Renal pelvis (tissue), 4 donors: Measurements from ENCODE around the gene MAB21L2. TPM values are rescaled to one million over a fixed set of nuclear protein-coding genes. Genes with fewer than 3 reads are reported as not detected.

Experiments used
- DNase-seq: peaks from one replicate; pipeline ENCODE4 v3.0.0-alpha.2; 2013
- polyA plus RNA-seq, 3 donors: library from polyadenylated mRNA; unstranded; fragments of 120-200 nt; gene quantifications; one replicate each; pipeline ENCODE4 v1.2.1, GENCODE V29; 2013; ENCODE audit not compliant: insufficient read length in 3 of 3

The MAB21L2 gene
- polyA plus RNA-seq, 3 donors, result 0.04 TPM; not detected in 2

DNA sequence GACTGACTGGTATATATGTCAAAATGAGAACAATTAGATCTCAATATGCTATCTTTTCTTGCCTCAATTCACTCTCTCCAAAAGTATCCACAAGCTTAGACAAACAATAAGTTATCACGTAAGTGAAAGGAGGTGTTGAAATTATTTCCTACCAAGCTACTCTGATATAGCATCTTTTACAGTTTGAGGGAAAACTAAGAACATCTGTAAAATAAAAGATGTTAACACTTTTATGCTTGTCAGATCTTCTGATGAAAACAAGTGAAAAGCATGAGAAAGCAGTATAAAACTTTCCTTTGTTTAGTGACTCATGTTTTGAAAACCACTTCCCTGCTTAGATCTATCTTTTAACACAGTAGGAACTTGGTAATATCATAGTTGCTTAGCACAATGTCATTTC is 8.4 kb upstream of the MAB21L2 start:
- no peak for DNase-seq

DNA sequence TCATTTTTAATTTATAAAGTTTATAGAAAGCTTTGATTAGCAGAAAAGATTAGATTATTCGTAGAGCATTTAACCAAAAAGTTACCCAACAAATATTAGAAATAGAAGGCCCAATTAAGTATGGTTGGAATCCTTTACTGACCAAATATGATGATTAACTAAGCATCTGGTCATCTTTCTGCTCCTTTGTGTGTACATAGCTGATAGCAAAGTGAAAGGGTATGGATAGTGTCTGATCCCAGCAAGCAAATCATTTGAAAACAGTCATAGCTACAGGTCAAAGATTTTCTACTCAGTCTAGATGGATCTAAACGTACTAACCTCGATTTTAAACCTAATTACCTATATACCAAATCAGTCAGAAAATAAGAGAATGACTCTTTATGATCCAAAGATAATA is 7.3 kb upstream of the MAB21L2 start:
- DNase-seq, result no peak

DNA sequence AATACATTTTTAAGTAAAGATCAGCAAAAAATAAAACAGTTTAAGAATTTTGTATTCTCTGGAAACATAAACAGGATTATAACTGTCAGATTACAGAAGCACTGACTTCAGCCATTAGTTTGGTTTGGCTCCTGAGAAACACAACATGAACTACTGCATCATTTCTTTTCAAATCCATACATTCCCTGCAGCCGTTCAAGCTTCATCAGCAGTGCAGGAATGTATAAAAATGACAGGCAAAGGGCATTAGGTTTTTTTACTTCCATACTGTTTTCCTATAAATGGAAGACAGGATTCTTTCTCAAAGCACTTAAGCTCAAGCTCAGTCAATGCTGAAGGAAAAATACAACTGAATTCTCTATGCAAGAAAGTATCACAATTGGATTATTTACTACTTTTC is 4.2 kb upstream of the MAB21L2 start:
- DNase-seq, result no peak

DNA sequence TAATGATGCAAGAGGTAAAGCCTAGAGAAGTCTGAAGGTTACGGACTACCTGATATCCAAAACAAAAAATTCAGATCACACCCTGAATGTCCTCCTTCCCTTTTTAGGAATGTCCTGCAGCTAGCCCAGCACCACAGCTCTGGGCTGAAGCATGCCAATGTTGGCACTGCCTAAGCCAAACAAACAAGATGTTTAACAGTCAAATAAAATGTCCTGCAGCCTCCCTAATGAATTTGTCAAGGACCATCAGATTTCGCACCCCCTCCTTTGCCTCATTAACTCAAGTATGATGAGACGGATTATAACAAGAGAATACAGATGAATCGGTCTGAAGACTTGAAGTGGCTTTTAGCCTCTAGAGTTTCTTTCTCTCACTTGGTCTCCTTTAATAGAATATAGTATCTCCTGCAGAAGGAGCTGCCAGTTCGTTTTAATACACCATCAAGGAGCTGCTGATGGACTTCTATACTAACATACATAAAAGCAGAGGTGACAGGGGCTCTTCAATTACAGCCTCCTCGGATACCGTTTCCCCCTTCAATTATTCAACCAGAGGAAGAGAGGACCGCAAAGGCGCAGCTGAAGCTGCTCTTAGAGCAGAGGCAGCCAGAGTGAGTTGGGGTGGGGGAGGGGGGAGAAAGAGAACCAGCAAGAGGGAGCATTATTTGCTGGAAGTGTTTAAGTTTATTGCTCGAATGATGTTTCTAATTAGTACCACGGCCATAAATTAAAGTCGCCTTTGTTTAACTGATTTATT is 3.0 kb upstream of the MAB21L2 start:
- no peak for DNase-seq

DNA sequence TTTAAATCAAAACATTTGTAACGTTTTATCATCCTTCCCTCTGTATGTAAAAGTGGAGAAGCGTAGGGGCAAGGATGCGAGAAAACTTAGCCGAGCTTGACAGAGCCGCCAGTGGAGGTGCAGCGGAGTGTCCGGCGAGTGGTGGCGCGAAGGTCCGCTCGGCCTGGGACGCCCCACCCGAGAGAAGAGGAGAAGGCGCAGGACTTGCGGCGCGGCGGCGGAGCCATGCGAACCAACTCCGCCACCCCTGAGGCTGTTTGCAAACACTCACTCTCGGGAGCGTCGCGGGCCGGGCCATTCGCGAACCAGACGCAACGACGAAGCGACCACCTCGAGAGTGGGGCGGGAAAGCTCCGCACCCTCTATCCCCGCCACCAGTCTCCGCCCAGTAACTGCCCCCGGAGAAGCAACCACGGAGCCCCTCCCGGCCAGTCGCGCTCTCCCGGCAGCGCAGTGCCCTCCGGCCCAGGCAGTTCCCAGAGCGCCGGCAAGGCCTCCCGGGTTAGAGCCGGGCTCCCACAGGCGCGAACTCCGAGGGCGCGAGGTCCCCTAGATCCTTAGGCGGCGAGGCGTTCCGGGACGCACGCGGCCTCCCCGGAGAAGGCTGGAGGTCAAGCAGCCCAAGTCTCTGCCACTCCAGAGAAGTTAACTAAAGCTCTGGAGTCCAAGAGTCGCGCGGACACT is 2.3 kb upstream of the MAB21L2 start:
- DNase-seq, result no peak

DNA sequence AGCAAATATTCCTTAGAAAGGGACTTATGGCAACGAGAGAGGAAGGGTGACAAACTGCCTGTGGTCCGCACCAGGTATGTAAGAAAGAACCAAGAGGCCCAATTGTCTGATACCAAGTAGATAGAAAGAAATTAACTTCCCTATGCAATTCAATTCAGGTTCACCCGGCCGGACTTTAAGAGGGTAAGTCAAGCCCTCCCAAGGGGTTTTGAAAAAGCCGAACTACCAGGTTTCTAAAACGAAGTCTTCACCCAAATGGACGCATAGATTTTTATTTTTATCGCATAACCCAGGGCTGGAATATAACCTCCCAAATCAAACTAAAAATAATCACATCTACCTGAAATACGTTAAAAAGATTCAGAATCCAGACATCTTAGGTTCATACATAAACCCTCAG is 1.6 kb upstream of the MAB21L2 start:
- DNase-seq, result no peak

DNA sequence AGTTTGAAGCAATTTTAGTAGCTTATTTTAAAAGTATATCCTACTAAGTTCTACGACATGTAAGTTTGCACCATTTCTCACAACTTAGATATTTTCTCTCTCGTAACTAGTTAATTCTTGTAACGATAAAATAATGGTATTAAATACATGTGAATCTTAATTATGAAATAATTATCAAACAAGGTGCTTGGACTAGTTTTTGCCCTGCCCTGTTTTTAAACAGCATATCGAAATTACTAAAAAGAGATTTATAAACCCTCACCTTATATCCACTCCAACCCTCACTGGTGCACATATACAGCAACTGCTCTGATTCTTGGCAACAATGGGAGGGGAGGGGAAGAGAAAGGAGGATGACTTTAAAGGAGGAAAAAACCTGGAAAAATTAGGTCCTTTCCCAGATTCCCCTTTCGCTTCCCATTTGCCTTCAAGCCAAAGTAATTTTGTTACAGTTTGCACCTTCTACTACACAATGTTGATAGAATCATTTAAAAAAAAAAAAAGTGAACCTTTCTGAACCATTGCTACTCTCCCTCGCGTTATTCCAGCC is 820 bp upstream of the MAB21L2 start:
- DNase-seq, result no peak

DNA sequence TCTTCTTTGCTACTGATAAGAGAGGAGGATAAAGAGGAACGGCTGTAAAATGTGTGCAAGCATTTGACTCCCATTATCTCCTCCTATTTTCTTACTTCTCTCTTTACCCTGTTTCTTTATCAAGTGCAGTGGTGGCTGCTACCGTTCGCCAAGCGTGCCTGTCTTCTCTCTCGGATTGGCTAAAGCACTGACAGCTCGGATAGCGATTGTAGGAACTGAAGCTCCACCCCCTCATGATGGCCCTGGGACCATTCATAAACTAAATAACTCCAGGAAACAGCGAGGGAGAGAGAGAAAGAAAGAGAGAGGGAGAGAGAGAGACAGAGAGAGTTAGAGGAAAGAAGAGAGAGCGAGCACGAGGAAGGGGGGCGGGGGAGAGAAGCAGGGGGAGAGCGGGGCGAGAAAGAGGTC is 305 bp upstream of the MAB21L2 start:
- no peak for DNase-seq

DNA sequence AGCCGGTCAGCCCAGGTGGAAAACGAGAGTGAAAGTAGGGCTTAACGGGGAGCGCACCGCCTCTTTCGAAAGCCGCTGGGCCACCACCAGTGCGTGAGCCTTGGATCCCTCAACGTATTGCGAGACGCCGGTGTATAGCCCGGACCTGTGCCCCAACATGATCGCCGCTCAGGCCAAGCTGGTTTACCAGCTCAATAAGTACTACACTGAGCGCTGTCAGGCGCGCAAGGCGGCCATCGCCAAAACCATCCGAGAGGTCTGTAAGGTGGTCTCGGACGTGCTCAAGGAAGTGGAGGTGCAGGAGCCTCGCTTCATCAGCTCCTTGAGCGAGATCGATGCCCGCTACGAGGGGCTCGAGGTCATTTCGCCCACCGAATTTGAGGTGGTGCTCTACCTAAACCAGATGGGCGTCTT is 929 bp downstream of the MAB21L2 start:
- no peak for DNase-seq

DNA sequence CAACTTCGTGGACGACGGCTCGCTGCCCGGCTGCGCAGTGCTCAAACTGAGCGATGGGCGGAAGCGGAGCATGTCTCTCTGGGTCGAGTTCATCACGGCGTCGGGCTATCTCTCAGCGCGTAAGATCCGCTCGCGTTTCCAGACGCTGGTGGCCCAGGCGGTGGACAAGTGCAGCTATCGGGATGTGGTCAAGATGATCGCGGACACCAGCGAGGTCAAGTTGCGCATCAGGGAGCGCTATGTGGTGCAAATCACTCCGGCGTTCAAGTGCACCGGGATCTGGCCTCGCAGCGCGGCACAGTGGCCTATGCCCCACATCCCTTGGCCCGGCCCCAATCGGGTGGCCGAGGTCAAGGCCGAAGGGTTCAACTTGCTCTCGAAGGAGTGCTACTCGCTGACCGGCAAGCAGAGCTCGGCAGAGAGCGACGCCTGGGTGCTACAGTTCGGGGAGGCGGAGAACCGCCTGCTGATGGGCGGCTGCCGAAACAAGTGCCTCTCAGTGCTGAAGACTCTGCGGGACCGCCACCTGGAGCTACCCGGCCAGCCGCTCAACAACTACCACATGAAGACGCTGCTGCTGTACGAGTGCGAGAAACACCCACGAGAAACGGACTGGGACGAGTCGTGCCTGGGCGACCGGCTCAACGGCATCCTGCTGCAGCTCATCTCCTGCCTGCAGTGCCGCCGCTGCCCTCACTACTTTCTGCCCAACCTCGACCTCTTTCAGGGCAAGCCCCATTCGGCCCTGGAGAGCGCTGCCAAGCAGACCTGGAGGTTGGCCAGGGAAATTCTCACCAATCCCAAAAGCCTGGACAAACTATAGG is 1.5 kb downstream of the MAB21L2 start:
- DNase-seq, result no peak

DNA sequence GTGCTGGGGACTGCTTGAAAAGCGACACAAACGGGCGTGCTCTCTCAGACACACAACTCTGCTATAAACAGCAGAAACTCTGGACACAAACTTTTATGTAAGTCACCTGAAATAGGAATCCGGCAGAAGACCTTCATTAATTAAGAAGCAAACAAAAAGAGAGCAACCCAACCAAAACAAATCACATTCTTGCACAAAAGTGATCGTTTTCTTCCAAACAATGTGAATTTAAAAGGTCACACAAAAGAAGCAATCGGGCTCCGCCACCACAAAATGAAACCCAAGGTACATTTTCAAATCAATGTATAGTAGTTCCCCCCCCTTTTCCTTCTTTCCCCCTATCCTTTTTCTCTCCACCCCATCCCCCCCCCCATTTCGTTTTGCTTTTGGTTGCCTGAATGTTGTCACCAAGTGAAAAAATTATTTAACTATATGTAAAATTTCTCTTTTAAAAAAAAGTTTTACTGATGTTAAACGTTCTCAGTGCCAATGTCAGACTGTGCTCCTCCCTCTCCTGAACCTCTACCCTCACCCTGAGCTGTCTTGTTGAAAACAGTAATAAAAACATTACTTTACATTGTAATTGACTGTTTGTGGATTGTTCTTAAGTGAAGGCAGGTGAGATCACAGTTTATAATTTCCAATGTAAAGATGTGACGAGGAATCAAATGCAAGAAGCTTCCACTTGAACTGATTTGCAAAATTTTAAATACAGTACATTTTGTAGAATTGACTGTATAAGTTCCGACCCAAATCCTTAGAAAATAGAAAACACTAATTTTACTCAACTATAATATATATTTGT is 2.4 kb downstream of the MAB21L2 start:
- no peak for DNase-seq

DNA sequence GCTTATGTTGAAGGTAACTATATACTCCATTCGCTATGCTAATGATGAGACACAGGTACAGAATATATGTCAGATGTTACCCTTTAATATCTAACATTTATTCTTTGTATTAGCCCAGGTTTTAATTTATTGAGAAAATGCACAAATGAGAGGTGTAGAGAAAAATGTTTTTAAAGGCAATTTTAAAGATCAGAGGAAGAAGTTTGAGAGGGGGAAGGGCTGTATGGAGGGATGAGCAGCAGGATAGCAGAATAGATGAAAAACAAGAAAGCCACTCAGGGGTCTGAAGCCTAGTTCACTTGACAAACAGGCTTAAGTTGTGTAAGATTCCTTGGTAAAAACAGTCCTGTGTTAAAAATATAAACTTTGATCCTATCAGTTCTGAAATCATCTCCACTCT is 3.7 kb downstream of the MAB21L2 start:
- no peak for DNase-seq

DNA sequence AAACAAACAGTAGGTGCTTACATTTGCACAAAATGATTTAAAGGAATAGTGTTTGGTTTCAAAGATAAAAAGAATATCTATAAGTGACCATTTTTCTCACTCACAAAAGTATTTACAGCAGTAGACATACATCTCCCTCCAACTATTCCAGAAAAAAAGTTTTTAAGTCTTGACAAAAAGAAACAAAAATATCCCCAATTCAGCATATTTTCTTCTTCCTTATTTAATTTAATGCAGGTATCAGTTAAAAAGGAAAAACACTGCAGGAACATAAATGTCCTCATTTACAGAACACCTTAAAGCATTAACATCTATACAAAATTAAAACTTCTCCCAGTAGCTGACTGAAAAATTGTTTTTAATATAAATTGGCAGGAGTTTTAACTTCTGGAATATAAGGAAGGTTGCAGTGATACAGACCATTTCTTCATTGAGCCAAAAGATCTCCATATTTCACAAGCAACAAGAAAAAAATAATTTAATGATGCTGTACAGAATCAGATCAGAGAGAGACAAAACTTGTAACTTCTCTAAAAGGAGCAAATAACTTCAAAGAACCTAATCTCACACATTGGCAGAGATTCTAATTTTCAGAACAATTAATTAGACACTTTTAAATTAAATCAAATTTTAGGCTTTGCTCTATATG is 4.3 kb downstream of the MAB21L2 start:
- no peak for DNase-seq

DNA sequence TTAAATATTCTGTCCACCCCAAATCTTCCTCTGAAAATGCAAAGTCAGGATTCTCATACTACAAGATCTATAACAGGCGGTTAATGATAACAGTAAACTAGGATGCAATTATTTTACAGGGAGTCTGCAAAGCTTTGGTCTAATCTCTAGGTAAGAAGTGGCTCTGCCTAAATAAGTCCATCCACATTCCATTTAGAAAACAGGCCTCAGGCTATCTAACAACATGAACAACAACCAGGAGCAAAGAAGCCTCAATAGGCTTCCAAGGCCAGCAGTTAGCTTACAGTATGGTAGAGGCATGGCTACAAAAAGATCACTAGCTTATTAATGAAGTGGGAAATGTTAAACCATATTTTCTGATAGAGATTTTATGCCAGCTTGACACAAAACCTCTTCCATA is 6.4 kb downstream of the MAB21L2 start:
- no peak for DNase-seq

DNA sequence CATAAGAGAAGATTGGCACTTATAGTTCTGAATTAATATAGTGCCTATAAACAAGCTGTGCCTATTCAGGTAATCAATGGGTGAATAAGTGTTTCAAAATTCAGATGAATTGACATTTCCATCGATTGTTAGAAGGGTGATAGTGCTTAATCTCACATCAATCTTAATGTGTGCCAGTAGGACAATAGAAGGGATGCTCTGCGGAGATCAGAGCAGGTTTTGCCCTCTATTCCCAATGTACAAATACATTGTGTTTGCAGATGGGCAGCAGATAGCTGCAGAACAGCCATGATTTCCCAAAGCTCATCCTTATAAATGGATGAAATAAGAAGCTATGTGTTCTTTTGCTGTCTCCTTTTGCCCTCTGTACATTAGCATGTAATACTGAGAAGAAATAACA is 7.2 kb downstream of the MAB21L2 start:
- DNase-seq, result no peak

DNA sequence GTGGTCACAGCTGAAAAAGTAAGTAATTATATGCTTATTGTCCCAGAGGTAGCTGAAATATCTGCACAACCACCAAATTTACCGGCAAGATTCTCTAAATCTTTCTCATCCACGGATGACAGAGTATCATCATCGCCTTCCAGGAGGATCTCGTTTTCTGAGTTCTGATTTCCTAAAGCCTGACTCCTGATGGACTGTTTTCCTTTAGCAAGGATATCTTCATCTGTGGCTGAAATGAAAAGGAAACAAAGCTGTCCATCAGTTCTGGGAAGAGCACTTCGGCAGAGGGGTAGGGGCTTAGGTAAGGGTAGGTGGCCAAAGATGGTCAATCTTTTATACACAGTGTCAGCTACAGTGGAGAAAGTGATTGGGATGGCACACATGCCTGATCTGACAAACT is 8.7 kb downstream of the MAB21L2 start:
- DNase-seq, result no peak

DNA sequence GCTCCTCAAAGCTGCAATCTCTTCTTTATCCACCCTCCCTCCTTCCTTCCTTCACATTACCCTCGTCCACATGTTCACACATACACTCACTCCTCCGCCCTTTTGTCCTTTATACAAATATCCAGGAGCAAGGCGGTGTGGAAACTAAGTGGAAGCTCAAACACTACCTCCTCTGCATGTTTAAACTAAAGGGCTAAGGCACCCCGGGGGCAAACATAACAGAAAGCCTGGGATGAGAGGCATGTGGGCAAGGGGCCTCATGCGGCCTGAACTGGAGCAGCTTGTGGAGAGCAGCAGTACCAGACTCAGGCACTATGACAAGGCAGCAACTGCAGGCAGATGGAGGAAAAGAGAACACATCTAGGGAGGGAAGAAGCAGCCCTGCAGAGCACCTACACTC is 9.5 kb downstream of the MAB21L2 start:
- DNase-seq, result no peak

DNA sequence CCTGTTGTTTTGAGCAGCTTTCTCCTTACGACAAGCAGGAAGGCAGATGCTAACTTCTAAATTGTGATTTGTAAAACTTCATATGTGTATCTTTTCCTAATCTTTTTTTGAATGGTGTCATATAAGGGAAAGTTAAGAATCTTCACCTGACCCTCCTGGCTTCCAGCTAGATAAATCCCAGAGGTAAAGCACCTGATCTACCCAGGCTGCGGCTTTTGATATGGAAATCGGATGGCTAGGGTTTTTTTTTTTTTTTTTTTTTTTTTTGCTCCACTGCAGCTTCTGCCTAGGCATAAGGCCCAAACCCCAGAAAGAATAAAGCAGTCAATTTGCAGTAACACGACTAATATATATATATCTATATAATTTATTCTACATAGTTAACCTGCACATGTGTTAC is 10.0 kb downstream of the MAB21L2 start:
- DNase-seq, result no peak

DNA sequence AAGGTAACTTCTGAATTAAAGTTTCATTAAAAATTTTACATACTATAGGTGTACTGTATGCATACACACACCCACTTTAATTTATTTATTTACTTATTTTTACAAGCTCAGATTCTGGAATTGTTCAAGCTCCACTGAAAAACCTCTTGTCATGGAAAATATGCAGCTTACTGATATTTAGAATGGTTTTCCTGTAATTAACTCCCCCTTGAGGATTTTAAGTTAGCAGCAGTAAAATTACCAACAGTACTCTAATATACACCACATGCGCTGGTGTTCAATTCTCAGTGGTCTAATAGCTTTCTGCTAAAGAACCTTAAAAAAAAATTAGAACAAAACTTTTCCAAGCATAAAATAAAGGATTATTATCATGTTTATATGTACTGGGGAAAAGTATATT is 12.0 kb downstream of the MAB21L2 start:
- DNase-seq, result no peak

DNA sequence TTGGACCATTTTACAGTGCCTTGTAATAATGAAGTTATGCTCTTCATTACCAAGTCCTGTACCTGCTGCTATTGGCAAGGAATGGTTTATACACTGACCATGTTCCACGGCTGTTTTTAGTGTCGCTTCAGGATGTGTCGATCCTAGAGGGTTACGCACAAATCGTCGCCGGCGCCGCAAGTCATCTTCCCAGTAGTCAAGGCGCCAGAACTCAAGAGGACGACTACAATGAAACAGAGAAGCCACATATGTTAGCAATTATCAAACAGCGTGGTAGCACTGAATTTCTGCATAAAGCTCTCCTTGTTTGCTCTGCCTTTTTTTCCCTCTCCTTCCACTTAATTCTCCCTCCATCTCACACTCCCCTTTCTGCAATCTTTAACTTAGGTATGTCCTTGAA is 17.0 kb downstream of the MAB21L2 start:
- no peak for DNase-seq

DNA sequence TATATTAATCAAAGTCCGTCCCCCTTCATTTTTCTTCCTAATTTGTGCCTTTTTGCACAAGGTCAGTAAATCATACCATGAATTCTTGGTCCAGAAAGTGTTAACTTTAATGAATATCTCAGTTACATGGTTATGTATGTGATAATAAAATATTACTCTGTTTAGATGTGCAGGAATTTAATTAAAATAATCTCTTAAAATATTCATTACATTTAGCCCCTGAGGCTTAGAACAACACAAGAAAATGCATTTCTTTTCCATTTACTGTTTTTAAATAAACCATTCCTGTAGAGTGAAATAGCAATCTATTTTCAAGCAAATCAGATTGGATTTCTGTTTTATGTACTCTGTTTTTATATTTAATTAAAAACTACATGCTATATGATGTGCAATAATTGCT is 17.6 kb downstream of the MAB21L2 start:
- no peak for DNase-seq
